ENCODE results near the gene RAP1A.

RAP1A gene

DNA sequence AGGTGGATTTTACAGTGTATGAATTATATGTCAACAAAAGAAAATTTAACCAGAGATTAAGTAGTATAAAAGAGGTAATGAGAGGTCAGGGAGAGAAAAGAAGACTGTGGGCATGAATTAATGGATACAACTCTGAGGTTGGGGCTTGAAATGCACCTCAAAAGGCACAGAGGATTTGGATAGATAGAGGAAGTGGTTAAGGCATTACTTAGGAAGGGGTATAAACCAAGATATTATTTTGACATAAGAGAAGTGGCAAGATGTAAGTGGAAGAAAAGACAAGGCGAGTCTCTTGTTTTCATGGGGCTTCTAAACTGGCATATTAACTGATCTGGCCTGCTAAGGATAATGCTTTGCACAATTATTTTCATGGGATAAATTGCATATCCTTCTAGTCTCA, 34.1 kb downstream of the RAP1A start:
- TF ChIP-seq NFIC (IDR thresholded peaks at IDR 0.05) = no peak
- TF ChIP-seq TCF12 (IDR thresholded peaks at IDR 0.05; ENCODE audit: low read depth) = no peak
- TF ChIP-seq YY1 (IDR thresholded peaks at IDR 0.05; ENCODE audit: low read depth) = no peak
- TF ChIP-seq, protein P1, sequence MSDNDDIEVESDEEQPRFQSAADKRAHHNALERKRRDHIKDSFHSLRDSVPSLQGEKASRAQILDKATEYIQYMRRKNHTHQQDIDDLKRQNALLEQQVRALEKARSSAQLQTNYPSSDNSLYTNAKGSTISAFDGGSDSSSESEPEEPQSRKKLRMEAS (IDR thresholded peaks at IDR 0.05) = no peak
- no peak for TF ChIP-seq TEAD4 (IDR thresholded peaks at IDR 0.05)
- no peak for TF ChIP-seq CEBPB (IDR thresholded peaks at IDR 0.05)
- TF ChIP-seq, protein P2, sequence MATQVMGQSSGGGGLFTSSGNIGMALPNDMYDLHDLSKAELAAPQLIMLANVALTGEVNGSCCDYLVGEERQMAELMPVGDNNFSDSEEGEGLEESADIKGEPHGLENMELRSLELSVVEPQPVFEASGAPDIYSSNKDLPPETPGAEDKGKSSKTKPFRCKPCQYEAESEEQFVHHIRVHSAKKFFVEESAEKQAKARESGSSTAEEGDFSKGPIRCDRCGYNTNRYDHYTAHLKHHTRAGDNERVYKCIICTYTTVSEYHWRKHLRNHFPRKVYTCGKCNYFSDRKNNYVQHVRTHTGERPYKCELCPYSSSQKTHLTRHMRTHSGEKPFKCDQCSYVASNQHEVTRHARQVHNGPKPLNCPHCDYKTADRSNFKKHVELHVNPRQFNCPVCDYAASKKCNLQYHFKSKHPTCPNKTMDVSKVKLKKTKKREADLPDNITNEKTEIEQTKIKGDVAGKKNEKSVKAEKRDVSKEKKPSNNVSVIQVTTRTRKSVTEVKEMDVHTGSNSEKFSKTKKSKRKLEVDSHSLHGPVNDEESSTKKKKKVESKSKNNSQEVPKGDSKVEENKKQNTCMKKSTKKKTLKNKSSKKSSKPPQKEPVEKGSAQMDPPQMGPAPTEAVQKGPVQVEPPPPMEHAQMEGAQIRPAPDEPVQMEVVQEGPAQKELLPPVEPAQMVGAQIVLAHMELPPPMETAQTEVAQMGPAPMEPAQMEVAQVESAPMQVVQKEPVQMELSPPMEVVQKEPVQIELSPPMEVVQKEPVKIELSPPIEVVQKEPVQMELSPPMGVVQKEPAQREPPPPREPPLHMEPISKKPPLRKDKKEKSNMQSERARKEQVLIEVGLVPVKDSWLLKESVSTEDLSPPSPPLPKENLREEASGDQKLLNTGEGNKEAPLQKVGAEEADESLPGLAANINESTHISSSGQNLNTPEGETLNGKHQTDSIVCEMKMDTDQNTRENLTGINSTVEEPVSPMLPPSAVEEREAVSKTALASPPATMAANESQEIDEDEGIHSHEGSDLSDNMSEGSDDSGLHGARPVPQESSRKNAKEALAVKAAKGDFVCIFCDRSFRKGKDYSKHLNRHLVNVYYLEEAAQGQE (IDR thresholded peaks at IDR 0.05; ENCODE audit: low read depth) = no peak
- no peak for TF ChIP-seq RAD21 (IDR thresholded peaks at IDR 0.05; ENCODE audit: low read depth)
- no peak for TF ChIP-seq ZBTB7A (IDR thresholded peaks at IDR 0.05; ENCODE audit: low read depth)
- TF ChIP-seq, protein P3, sequence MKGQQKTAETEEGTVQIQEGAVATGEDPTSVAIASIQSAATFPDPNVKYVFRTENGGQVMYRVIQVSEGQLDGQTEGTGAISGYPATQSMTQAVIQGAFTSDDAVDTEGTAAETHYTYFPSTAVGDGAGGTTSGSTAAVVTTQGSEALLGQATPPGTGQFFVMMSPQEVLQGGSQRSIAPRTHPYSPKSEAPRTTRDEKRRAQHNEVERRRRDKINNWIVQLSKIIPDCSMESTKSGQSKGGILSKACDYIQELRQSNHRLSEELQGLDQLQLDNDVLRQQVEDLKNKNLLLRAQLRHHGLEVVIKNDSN (IDR thresholded peaks at IDR 0.05) = no peak
- no peak for TF ChIP-seq EP300 (IDR thresholded peaks at IDR 0.05; ENCODE audit: borderline replicate concordance)
- no peak for TF ChIP-seq TAF1 (IDR thresholded peaks at IDR 0.05; ENCODE audit: low read depth)

DNA sequence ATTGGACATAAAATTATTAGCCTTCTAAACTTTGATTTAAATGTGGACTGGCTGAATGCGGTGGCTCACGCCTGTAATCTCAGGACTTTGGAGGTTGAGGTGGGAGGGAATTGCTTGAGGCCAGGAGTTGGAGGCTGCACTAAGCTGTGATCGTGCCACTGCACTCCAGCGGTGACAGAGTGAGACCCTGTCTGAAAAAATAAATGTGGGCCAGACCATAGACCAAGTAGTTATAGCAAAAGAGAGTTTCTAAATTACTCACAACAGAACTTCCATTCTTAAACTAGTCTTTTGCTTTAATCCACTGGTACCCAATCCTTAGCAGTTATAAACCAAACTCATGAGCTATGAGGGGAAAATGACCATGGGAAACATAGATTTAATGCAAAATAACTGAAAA, 35.2 kb downstream of the RAP1A start:
- TF ChIP-seq FOXM1 (IDR thresholded peaks at IDR 0.05; ENCODE audit: borderline replicate concordance, low read depth) = no peak
- TF ChIP-seq, protein P1 (IDR thresholded peaks at IDR 0.05) = no peak
- TF ChIP-seq TAF1 (IDR thresholded peaks at IDR 0.05; ENCODE audit: low read depth) = no peak
- TF ChIP-seq CEBPB (IDR thresholded peaks at IDR 0.05) = no peak
- TF ChIP-seq YY1 (IDR thresholded peaks at IDR 0.05; ENCODE audit: low read depth) = no peak
- TF ChIP-seq, protein P3 (IDR thresholded peaks at IDR 0.05) = no peak
- TF ChIP-seq RAD21 (IDR thresholded peaks at IDR 0.05; ENCODE audit: low read depth) = no peak
- TF ChIP-seq TEAD4 (IDR thresholded peaks at IDR 0.05) = no peak
- TF ChIP-seq CREB1 (IDR thresholded peaks at IDR 0.05; ENCODE audit: low read depth) = no peak
- no peak for TF ChIP-seq ZBTB7A (IDR thresholded peaks at IDR 0.05; ENCODE audit: low read depth)
- TF ChIP-seq, protein P2 (IDR thresholded peaks at IDR 0.05; ENCODE audit: low read depth) = no peak
- no peak for TF ChIP-seq EP300 (IDR thresholded peaks at IDR 0.05; ENCODE audit: borderline replicate concordance)
- no peak for TF ChIP-seq EGR1 (IDR thresholded peaks at IDR 0.05)
- no peak for TF ChIP-seq NFIC (IDR thresholded peaks at IDR 0.05)
- TF ChIP-seq TCF12 (IDR thresholded peaks at IDR 0.05; ENCODE audit: low read depth) = no peak

DNA sequence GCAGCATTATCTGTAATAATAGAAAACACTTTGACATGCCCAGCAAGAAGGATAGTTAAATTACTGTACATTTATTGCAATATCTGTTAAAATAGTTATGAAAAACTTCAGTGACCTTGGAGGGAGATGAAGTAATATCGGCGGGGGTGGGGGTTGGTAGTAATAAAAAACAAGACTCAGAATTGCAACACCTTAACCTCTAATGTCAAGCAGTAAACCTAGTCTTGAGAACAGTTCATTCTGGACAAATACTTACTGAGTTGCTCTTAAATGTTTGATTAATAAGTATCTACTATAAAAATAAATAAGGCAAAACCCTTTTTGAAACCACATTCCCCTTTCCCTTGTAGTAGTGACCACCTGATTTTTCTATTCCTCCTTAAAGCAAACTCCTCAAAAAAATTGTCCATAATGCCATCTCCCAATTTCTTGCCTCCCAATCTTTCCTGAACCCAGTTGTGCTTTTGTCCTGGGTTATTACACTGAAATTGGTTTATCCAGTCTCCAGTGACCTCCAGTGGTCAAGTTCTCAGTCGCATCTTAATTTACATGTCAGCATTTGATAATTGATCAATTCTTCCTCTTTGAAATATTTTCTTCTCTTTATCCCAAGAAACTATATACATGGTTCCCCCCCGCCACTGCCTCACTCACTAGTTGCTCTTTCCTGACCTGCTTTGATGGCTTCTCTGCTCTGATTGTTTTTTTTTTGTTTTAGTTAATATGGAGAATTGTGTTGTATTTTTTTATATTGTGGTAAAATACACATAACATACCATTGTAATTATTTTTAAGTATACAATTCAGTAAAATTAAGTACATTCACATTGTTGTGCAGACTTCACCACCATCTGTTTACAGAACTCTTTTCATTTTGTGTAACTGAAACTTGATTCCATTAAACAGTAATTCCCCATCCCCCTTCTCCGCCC, 36.8 kb downstream of the RAP1A start:
- TF ChIP-seq RAD21 (IDR thresholded peaks at IDR 0.05; ENCODE audit: low read depth) = peak; percentile 69
- TF ChIP-seq CEBPB (IDR thresholded peaks at IDR 0.05) = no peak

DNA sequence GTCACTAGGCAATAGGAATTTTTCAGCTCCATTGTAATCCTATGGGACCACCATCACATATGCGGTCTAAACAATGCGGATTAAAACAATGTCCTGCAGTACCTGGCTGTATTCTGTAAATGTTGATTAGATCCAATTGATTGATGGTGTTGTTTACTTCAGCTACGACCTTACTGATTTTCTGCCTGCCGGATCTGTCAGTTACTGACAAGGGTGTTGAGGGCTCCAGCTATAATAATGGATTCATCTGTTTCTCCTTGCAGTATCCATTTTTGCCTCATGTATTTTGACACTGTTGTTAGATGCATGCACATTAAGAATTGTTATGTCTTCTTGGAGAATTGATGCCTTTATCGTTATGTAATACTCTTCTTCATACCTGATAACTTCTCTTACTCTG, 39.0 kb downstream of the RAP1A start:
- TF ChIP-seq TAF1 (IDR thresholded peaks at IDR 0.05; ENCODE audit: low read depth) (no peak), CEBPB (IDR thresholded peaks at IDR 0.05) (no peak), EP300 (IDR thresholded peaks at IDR 0.05; ENCODE audit: borderline replicate concordance) (no peak), EGR1 (IDR thresholded peaks at IDR 0.05) (no peak), FOXM1 (IDR thresholded peaks at IDR 0.05; ENCODE audit: borderline replicate concordance, low read depth) (no peak), CREB1 (IDR thresholded peaks at IDR 0.05; ENCODE audit: low read depth) (no peak), ZBTB7A (IDR thresholded peaks at IDR 0.05; ENCODE audit: low read depth) (no peak), RAD21 (IDR thresholded peaks at IDR 0.05; ENCODE audit: low read depth) (no peak), TCF12 (IDR thresholded peaks at IDR 0.05; ENCODE audit: low read depth) (no peak), NFIC (IDR thresholded peaks at IDR 0.05) (no peak), TEAD4 (IDR thresholded peaks at IDR 0.05) (no peak)

DNA sequence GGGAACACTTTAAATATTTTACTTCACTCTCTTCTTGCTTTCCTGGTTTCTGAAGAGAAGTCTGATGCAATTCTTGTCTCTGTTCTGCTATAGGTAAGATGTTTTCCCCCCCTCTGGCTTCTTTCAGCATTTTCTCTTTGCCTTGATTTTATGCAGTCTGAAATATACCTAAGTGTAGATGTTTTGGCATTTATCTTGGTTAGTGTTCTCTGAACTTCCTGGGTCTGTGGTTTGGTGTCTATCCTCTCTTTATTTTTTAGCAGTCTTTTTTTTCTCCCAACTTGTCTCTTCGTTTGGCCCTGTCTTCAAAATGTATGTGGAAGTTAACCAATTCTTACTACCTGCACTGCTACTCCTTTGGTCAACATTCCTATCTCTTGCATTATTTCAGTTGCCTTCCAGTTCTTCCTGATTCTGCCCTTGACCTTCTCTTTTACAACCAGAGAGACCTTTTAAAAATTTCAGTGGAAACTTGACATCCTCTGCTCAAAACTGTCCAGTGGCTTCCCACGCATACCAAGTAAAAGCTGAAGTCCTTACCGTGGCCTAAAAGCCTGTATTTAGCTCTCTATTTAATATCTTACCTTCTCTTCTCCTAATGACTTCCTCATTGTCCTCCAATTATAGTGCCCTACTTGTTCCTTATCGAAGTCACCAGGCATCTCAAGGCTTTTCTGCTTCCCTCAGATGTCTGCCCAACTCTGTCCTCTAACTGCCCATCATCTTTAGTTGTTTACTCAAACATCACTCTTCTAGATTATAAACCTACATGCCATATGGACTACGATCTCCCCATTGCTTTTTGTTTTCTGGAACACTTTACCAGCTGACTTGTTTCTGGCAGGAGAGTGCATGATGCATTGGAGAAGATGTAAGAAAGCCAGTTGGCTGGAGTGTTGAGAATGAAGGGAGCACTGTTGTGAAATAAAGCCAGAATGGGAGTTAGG, 40.9 kb downstream of the RAP1A start:
- TF ChIP-seq ZBTB7A (IDR thresholded peaks at IDR 0.05; ENCODE audit: low read depth) (no peak), RAD21 (IDR thresholded peaks at IDR 0.05; ENCODE audit: low read depth) (no peak), TEAD4 (IDR thresholded peaks at IDR 0.05) (no peak), FOXM1 (IDR thresholded peaks at IDR 0.05; ENCODE audit: borderline replicate concordance, low read depth) (no peak), NFIC (IDR thresholded peaks at IDR 0.05) (no peak), YY1 (IDR thresholded peaks at IDR 0.05; ENCODE audit: low read depth) (no peak), EGR1 (IDR thresholded peaks at IDR 0.05) (no peak), TCF12 (IDR thresholded peaks at IDR 0.05; ENCODE audit: low read depth) (no peak), CEBPB (IDR thresholded peaks at IDR 0.05) (no peak), TAF1 (IDR thresholded peaks at IDR 0.05; ENCODE audit: low read depth) (no peak), EP300 (IDR thresholded peaks at IDR 0.05; ENCODE audit: borderline replicate concordance) (no peak), CREB1 (IDR thresholded peaks at IDR 0.05; ENCODE audit: low read depth) (no peak)
- TF ChIP-seq, protein P3 (IDR thresholded peaks at IDR 0.05) = no peak
- TF ChIP-seq, protein P1 (IDR thresholded peaks at IDR 0.05) = no peak
- TF ChIP-seq, protein P2 (IDR thresholded peaks at IDR 0.05; ENCODE audit: low read depth) = no peak
